Esophagus squamous epithelium (tissue), 5 donors: Measurements from ENCODE around the gene SAP25. TPM values are rescaled to one million over a fixed set of nuclear protein-coding genes. Genes with fewer than 3 reads are reported as not detected.

ENCODE experiments used
- DNase-seq: peaks from one replicate; lab custom pipeline; 2025; lab: John Stamatoyannopoulos, UW
- H3K27ac ChIP-seq, 4 donors: fragments of 200-600 bp; sonication (generic); one replicate each; pipeline ENCODE4 v1.5.1; 2016 to 2019; ENCODE audit warnings: mild to moderate bottlenecking in 1 of 4
- H3K27me3 ChIP-seq, 4 donors: fragments of 200-600 bp; sonication (generic); 1 replicate in 3 of 4; 2 replicates in 1 of 4; pipeline versions ENCODE4 v1.5.1 to v1.6.0; 2017 to 2021; ENCODE audit warnings: antibody characterized with exemption in 1 of 4
- H3K36me3 ChIP-seq, 3 donors: fragments of 200-600 bp; sonication (generic); one replicate each; pipeline ENCODE4 v1.5.1; 2016 to 2019
- H3K4me1 ChIP-seq, 3 donors: fragments of 200-600 bp; sonication (generic); one replicate each; pipeline ENCODE4 v1.5.1; 2017 to 2019
- H3K4me3 ChIP-seq, 4 donors: fragments of 200-600 bp; sonication (generic); 1 replicate in 3 of 4; 2 replicates in 1 of 4; pipeline ENCODE4 v1.5.1; 2016 to 2019; ENCODE audit warnings: mild to moderate bottlenecking in 2 of 4, moderate library complexity in 1 of 4
- H3K9me3 ChIP-seq, 3 donors: fragments of 200-600 bp; sonication (generic); one replicate each; pipeline ENCODE4 v1.5.1; 2016 to 2019
- POLR2A ChIP-seq, 4 donors: fragments of 450-650 bp; IDR thresholded peaks; one replicate each; pipeline ENCODE4 v1.6.1; 2017; ENCODE audit warnings: antibody characterized with exemption in 4 of 4, mild to moderate bottlenecking in 4 of 4, moderate library complexity in 3 of 4
- WGBS, 2 donors: methylation state at CpG; one replicate each; pipeline ENCODE4 v1.1.5; 2018; 5-methylcytosine and 5-hydroxymethylcytosine counted together
- intact Hi-C: fragments of 100-400 bp; cut with DNase I; formaldehyde crosslinking; loops from one replicate; pipeline ENCODE4 v1.15.0; 2022
- total RNA-seq, 4 donors: library from RNA; depleted of rRNA; stranded (reverse); fragments of >200 nt; gene quantifications; one replicate each; pipeline ENCODE4 v1.1.0, GENCODE V29; 2016
- TF ChIP-seq, protein P1 (sequence below), 6 experiments: fragments of 450-650 bp in 4 of 6; fragments of 200-600 bp in 2 of 6; sonication (generic) in 2 of 6; IDR thresholded peaks; one replicate each; pipeline ENCODE4 v1.5.1; 2016 to 2019; ENCODE audit warnings: antibody characterized with exemption in 6 of 6, mild to moderate bottlenecking in 4 of 6, moderate library complexity in 4 of 6
- donor health status: DM: yes; HTN: yes; CAD: no.

Gene SAP25
- total RNA-seq, 4 donors from 2014 or later = 0.38 to 1.8 TPM; not detected in 2

DNA sequence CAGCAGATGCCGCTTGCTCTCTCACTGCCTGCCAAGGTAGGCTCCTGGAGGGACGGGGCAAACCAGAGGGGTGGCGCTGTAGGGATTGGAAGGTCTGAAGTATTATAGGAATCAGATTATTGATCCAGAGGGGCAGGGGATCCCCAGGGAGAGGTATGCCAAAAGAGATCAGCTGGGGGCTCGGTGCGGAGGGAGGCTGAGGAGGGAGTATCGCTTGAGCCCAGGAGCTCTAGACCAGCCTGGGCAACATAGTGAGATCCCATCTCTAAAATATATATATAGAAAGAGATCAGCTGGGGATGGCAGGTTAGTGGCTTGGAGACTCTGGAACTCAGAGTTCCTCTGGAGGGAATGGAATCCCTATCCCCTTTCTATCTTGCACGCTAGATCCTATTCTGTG, 21.5 kb upstream of the SAP25 start:
- H3K9me3 ChIP-seq = no peaks in the 10 kb centered on the region
- no peak for DNase-seq
- no peak for TF ChIP-seq POLR2A (IDR thresholded peaks at IDR 0.05)
- TF ChIP-seq, protein P1, sequence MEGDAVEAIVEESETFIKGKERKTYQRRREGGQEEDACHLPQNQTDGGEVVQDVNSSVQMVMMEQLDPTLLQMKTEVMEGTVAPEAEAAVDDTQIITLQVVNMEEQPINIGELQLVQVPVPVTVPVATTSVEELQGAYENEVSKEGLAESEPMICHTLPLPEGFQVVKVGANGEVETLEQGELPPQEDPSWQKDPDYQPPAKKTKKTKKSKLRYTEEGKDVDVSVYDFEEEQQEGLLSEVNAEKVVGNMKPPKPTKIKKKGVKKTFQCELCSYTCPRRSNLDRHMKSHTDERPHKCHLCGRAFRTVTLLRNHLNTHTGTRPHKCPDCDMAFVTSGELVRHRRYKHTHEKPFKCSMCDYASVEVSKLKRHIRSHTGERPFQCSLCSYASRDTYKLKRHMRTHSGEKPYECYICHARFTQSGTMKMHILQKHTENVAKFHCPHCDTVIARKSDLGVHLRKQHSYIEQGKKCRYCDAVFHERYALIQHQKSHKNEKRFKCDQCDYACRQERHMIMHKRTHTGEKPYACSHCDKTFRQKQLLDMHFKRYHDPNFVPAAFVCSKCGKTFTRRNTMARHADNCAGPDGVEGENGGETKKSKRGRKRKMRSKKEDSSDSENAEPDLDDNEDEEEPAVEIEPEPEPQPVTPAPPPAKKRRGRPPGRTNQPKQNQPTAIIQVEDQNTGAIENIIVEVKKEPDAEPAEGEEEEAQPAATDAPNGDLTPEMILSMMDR (IDR thresholded peaks at IDR 0.05) = no peak
- intact Hi-C loops = no loop called here
- H3K27ac ChIP-seq = no peak overlapping the region
- no peaks in the 10 kb centered on the region for H3K36me3 ChIP-seq
- 94 to 99% methylated on average over 6 to 7 of the region's 7 CpGs for WGBS, 2 donors
- no peak overlapping the region for H3K4me3 ChIP-seq
- peaks cover 0 to 11% (median 0%) of the 10 kb centered on the region in 4 donors for H3K27me3 ChIP-seq
- peaks cover 0 to 6% (median 4%) of the 10 kb centered on the region in 3 donors for H3K4me1 ChIP-seq

DNA sequence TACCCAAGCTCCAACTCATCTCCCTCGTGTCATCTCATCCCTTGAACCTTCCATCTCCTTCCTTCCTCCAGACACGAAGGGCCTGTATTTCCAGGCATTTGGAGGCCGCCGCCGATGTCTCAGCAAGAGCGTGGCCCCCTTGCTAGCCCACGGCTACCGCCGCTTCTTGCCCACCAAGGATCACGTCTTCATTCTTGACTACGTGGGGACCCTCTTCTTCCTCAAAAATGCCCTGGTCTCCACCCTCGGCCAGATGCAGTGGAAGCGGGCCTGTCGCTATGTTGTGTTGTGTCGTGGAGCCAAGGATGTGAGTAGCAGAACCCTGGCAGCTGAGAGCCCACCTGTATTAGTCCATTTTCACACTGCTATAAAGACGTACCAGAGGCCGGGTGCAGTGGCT, 17.9 kb upstream of the SAP25 start:
- no peaks in the 10 kb centered on the region for H3K36me3 ChIP-seq
- peaks cover 0 to 21% (median 10%) of the 10 kb centered on the region in 3 donors for H3K4me1 ChIP-seq
- TF ChIP-seq POLR2A (IDR thresholded peaks at IDR 0.05) = no peak
- TF ChIP-seq, protein P1 (IDR thresholded peaks at IDR 0.05) = no peak
- H3K27ac ChIP-seq = no peak overlapping the region
- H3K27me3 ChIP-seq = peaks cover 0 to 20% (median 0%) of the 10 kb centered on the region in 4 donors
- WGBS, 2 donors = 87 to 93% methylated on average over 11 to 17 of the region's 17 CpGs
- H3K9me3 ChIP-seq = no peaks in the 10 kb centered on the region
- H3K4me3 ChIP-seq = no peak overlapping the region
- intact Hi-C loops = no loop called here
- no peak for DNase-seq

DNA sequence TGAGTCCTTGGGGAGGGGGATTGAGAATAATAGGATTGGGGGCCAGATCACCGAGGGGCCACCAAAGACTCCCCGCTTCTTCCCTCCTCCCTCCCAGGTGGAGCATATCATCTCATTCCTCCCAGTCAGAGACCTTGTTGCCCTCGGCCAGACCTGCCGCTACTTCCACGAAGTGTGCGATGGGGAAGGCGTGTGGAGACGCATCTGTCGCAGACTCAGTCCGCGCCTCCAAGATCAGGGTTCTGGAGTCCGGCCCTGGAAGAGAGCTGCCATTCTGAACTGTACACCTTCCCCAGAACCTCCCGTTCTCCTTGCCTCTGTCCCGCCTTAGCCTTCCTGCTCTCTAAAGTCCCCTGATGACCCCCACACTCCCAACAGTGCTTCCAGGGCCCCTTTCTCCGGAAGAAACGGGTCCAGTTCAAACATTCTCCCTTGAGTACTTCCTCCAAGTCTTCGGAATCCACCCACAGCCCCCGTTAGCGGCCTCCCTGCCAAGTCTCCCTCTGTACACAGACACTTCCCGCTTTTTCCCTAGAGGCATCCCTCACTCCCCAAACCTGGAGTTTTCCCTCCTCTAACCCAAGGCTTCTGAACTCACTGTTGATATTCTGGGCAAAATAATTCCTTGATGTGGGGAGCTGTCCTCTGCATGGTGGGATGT, 16.5 kb upstream of the SAP25 start:
- DNase-seq = no peak
- intact Hi-C loops = no loop called here
- peak overlapping the region in 1 of 4 donors; percentile 30 for H3K4me3 ChIP-seq
- peaks cover under 1 to 26% (median 10%) of the 10 kb centered on the region in 3 donors for H3K4me1 ChIP-seq
- H3K27me3 ChIP-seq = peaks cover 0 to 20% (median 0%) of the 10 kb centered on the region in 4 donors
- no peaks in the 10 kb centered on the region for H3K36me3 ChIP-seq
- H3K27ac ChIP-seq = peak overlapping the region in 2 of 4 donors; percentile 12 to 52
- H3K9me3 ChIP-seq = no peaks in the 10 kb centered on the region
- TF ChIP-seq POLR2A (IDR thresholded peaks at IDR 0.05) = no peak
- TF ChIP-seq, protein P1 (IDR thresholded peaks at IDR 0.05) = no peak
- WGBS, 2 donors = 20 to 21% methylated on average over 16 to 20 of the region's 20 CpGs

DNA sequence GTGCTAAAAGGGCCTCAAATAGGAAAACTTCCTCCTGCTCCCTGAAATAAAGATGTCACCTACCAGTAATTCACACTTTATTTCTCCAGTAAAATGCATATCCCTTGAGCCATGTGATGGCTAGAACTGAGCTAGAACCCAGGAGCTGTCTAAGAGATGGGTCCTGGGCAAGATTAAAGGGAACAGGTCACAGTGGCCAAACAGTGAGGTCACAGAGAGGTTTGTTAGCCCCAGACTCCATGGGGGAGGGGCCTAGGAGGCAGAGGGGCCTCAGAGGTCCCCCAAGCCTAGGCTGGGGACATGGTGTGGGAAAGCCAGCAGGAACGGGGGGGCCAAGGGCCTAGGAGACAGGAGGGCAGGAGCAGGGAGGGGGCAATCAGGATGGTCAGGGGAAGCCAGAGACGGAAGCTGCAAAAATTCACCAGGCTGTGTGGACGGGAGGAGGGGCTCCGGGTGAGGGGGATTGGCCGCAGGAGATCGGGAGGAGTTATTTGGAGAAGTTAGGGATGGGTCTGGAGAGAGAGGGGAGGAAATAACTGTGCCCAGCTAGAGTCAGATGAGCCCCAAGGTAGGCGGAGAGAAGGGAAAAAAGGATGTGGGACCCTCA, 15.7 kb upstream of the SAP25 start:
- Histone ChIP-seq H3K27ac (peak overlapping the region in 2 of 4 donors; percentile 12 to 52), H3K4me1 (peaks cover 8 to 34% (median 18%) of the 10 kb centered on the region in 3 donors), H3K27me3 (peaks cover 0 to 20% (median 0%) of the 10 kb centered on the region in 4 donors), H3K9me3 (no peaks in the 10 kb centered on the region), H3K4me3 (peak overlapping the region in 1 of 4 donors; percentile 30), H3K36me3 (no peaks in the 10 kb centered on the region)
- DNase-seq = no peak
- TF ChIP-seq POLR2A (IDR thresholded peaks at IDR 0.05) = no peak
- TF ChIP-seq, protein P1 (IDR thresholded peaks at IDR 0.05) = no peak
- intact Hi-C loops = no loop called here
- 51 to 54% methylated on average over 7 of the region's 7 CpGs for WGBS, 2 donors

DNA sequence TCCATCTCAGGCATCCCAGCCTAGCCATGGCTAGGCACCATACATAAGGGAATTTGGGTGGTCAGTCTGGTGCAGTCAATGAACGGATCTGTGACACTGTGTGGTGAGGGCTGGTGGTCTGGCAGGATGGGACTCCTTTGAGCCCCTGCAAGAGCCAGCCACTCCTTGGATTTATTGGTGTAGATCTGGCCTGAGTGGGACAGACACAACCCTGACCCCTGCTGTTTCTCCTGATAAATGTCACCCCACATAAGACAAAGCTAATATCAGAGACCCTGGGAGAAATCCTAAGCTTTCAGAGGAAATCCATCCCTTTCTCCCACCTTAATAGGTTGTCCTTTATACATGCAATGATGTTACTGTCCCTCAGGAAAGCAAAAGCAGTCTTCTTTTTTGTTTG, 14.7 kb upstream of the SAP25 start:
- no peak overlapping the region for H3K27ac ChIP-seq
- no peak overlapping the region for H3K4me3 ChIP-seq
- 50 to 60% methylated on average over 1 of the region's 1 CpG for WGBS, 2 donors
- TF ChIP-seq, protein P1 (IDR thresholded peaks at IDR 0.05) = peak in 4 of 6 experiments; percentile 14 to 36 (median 22)
- no peak for TF ChIP-seq POLR2A (IDR thresholded peaks at IDR 0.05)
- H3K9me3 ChIP-seq = no peaks in the 10 kb centered on the region
- H3K27me3 ChIP-seq = peaks cover 0 to 20% (median 0%) of the 10 kb centered on the region in 4 donors
- intact Hi-C loops = no loop called here
- H3K36me3 ChIP-seq = no peaks in the 10 kb centered on the region
- no peak for DNase-seq
- H3K4me1 ChIP-seq = peaks cover 18 to 44% (median 28%) of the 10 kb centered on the region in 3 donors
